GM18867 (cell line): Measurements from ENCODE around the gene RNF212.
"Not testable (repeated sequence)": the region's sequence is repeated elsewhere in the genome, so short reads cannot be mapped to it uniquely, and the experiment has no call there.

Source experiments
- ATAC-seq: cut with Tn5 transposase; IDR thresholded peaks from one replicate; pipeline ENCODE4 v1.9.1; 2021; ENCODE audit warnings: mild to moderate bottlenecking, moderate library complexity; ENCODE audit not compliant: unreplicated experiment

The RNF212 gene

GRCh38 chr4:1049591-1049905 is 63.8 kb downstream of the RNF212 start:
- no peak for ATAC-seq

GRCh38 chr4:1048773-1049590 is 64.4 kb downstream of the RNF212 start:
- no peak for ATAC-seq

- ATAC-seq: no peak
These were observed 65.2 kb downstream of the RNF212 start for GRCh38 chr4:1047976-1048772.

- ATAC-seq: no peak
These were observed 66.0 kb downstream of the RNF212 start for GRCh38 chr4:1047106-1047975.

- ATAC-seq: not testable (repeated sequence)
These were observed 66.8 kb downstream of the RNF212 start for GRCh38 chr4:1046581-1047011.

- ATAC-seq: no peak
These were observed 67.7 kb downstream of the RNF212 start for GRCh38 chr4:1045595-1046201.

GRCh38 chr4:1045193-1045594 is 68.2 kb downstream of the RNF212 start:
- ATAC-seq: no peak

GRCh38 chr4:1044469-1045192 is 68.7 kb downstream of the RNF212 start:
- ATAC-seq: no peak

- ATAC-seq: no peak
These were observed 69.5 kb downstream of the RNF212 start for GRCh38 chr4:1043651-1044468.

GRCh38 chr4:1043162-1043561 is 70.2 kb downstream of the RNF212 start:
- no peak for ATAC-seq

GRCh38 chr4:1042352-1043055 is 70.9 kb downstream of the RNF212 start:
- ATAC-seq: no peak

GRCh38 chr4:1041936-1042330 is 71.4 kb downstream of the RNF212 start:
- ATAC-seq: no peak

- no peak for ATAC-seq
These were observed 72.0 kb downstream of the RNF212 start for GRCh38 chr4:1041147-1041935.

GRCh38 chr4:1040344-1041146 is 72.8 kb downstream of the RNF212 start:
- ATAC-seq: no peak

- ATAC-seq: no peak
These were observed 73.6 kb downstream of the RNF212 start for GRCh38 chr4:1039493-1040343.

- ATAC-seq: no peak
These were observed 74.3 kb downstream of the RNF212 start for GRCh38 chr4:1038948-1039492.
